ENCODE data around the gene NFXL1.

Gene NFXL1

DNA sequence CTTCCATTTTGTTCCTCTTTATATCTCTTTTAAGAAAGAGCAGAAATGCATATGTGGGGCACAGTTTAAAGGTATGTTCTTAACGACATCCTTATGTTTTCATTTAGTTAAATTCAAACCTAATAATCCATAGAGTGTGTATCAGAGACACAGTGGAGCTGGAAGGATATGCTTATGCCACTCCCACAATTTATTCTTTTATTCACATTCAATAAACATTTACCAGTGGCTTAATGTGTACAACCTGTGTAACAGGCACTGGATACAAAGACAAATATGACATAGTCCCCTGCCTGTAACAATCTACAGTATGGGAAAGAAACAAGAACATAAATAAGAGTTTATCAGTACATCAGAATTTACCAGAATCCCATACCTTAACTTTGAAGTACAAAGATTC, 54.1 kb downstream of the NFXL1 start:
- Histone ChIP-seq H3K9me3 (no peaks in the 10 kb centered on the region), H3K27me3 (no peaks in the 10 kb centered on the region), H3K4me1 (ENCODE audit: control insufficient read depth in 1 of 2, insufficient read depth in 1 of 2, low read depth in 1 of 2, low read length in 1 of 2) (no peaks in the 10 kb centered on the region), H3K27ac (no peak overlapping the region), H3K36me3 (peaks cover 18% of the 10 kb centered on the region), H3K4me3 (ENCODE audit: low read depth in 1 of 2, low read length in 1 of 2) (no peak overlapping the region)
- TF ChIP-seq, protein P1, sequence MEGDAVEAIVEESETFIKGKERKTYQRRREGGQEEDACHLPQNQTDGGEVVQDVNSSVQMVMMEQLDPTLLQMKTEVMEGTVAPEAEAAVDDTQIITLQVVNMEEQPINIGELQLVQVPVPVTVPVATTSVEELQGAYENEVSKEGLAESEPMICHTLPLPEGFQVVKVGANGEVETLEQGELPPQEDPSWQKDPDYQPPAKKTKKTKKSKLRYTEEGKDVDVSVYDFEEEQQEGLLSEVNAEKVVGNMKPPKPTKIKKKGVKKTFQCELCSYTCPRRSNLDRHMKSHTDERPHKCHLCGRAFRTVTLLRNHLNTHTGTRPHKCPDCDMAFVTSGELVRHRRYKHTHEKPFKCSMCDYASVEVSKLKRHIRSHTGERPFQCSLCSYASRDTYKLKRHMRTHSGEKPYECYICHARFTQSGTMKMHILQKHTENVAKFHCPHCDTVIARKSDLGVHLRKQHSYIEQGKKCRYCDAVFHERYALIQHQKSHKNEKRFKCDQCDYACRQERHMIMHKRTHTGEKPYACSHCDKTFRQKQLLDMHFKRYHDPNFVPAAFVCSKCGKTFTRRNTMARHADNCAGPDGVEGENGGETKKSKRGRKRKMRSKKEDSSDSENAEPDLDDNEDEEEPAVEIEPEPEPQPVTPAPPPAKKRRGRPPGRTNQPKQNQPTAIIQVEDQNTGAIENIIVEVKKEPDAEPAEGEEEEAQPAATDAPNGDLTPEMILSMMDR (IDR thresholded peaks at IDR 0.05), result no peak

DNA sequence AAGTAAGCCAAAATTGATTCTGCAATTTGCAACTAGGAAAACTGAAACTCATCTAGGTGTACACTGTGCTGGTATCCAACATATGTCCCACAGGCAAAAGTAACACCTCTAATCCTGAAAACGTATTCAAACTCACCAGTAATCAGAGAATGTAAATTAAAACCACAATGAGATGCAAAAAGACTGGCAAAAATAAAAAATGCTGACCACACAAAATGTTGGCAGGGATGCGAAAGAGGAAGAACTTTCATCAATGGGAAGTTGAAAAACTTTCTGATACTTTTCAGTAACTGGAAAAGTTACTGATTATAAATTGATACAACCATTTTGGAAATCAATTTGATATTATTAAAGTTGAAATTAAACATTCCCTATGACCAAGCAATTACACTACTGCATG, 56.4 kb downstream of the NFXL1 start:
- no peaks in the 10 kb centered on the region for H3K4me1 ChIP-seq (ENCODE audit: control insufficient read depth in 1 of 2, insufficient read depth in 1 of 2, low read depth in 1 of 2, low read length in 1 of 2)
- peaks cover 7% of the 10 kb centered on the region for H3K36me3 ChIP-seq
- no peaks in the 10 kb centered on the region for H3K27me3 ChIP-seq
- H3K27ac ChIP-seq, result no peak overlapping the region
- no peak overlapping the region for H3K4me3 ChIP-seq (ENCODE audit: low read depth in 1 of 2, low read length in 1 of 2)
- H3K9me3 ChIP-seq, result no peaks in the 10 kb centered on the region
- TF ChIP-seq, protein P1 (IDR thresholded peaks at IDR 0.05), result no peak

DNA sequence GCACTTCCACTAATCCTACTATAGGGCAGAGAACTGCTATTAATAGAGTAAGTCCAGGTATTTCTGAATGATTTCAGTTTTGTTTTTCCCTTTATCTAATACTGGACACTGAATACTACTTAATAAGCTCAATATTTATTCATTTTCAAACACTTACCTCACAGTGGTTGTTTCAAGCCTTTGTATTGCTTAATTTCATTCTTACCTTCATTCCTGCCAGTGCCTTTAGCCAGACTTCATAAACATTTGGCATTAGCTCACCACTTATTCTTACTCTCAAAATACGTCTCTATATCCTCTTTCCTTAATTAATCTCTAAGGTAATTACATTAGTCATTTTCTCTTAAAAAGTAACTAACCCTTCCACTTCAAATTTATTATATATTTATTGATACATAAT, 57.7 kb downstream of the NFXL1 start:
- H3K36me3 ChIP-seq, result peaks cover 4% of the 10 kb centered on the region
- no peaks in the 10 kb centered on the region for H3K4me1 ChIP-seq (ENCODE audit: control insufficient read depth in 1 of 2, insufficient read depth in 1 of 2, low read depth in 1 of 2, low read length in 1 of 2)
- TF ChIP-seq, protein P1 (IDR thresholded peaks at IDR 0.05), result no peak
- no peaks in the 10 kb centered on the region for H3K27me3 ChIP-seq
- H3K4me3 ChIP-seq (ENCODE audit: low read depth in 1 of 2, low read length in 1 of 2), result no peak overlapping the region
- H3K9me3 ChIP-seq, result no peaks in the 10 kb centered on the region
- no peak overlapping the region for H3K27ac ChIP-seq

DNA sequence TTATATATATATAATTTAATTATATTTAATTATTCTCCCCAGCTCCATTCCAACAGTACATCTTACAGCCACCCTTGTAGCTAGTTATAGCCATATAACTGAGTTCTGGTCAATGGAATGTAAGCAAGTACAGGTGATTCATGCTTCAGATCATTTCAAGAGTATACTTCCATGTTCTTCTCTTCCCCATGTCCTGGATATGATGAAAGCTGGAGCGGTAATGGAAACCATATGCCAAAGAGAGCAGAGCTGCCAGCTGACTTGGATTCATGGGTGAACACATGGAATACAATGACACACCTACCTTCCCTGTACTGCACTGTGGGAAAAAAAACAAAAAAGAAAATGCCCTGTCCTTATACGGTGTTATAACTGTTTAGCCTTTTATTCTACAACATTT, 59.0 kb downstream of the NFXL1 start:
- H3K36me3 ChIP-seq, result peaks cover 17% of the 10 kb centered on the region
- no peaks in the 10 kb centered on the region for H3K27me3 ChIP-seq
- no peaks in the 10 kb centered on the region for H3K4me1 ChIP-seq (ENCODE audit: control insufficient read depth in 1 of 2, insufficient read depth in 1 of 2, low read depth in 1 of 2, low read length in 1 of 2)
- TF ChIP-seq, protein P1 (IDR thresholded peaks at IDR 0.05), result no peak
- no peaks in the 10 kb centered on the region for H3K9me3 ChIP-seq
- H3K27ac ChIP-seq, result no peak overlapping the region
- no peak overlapping the region for H3K4me3 ChIP-seq (ENCODE audit: low read depth in 1 of 2, low read length in 1 of 2)

DNA sequence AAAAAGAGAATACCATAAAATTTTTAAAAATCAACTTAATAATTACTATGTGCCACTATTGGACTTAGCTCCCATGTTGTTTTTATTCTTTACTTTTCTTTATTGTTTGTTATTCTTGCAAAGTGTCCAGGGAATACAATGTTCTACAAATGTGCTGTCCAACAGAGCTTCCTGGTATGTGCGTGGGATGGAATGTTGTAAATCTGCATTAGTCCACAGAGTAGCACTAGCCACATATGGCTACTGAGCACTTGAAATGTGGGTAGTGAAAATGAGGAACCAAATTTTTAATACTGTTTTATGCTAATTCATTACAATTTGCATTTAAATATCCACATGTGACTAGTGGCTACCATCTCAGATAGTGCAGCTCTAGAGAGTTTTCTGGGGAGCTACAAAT, 62.2 kb downstream of the NFXL1 start:
- Histone ChIP-seq H3K9me3 (no peaks in the 10 kb centered on the region), H3K4me3 (ENCODE audit: low read depth in 1 of 2, low read length in 1 of 2) (no peak overlapping the region), H3K36me3 (peaks cover 30% of the 10 kb centered on the region), H3K27ac (no peak overlapping the region), H3K4me1 (ENCODE audit: control insufficient read depth in 1 of 2, insufficient read depth in 1 of 2, low read depth in 1 of 2, low read length in 1 of 2) (no peaks in the 10 kb centered on the region), H3K27me3 (no peaks in the 10 kb centered on the region)
- TF ChIP-seq, protein P1 (IDR thresholded peaks at IDR 0.05), result no peak

DNA sequence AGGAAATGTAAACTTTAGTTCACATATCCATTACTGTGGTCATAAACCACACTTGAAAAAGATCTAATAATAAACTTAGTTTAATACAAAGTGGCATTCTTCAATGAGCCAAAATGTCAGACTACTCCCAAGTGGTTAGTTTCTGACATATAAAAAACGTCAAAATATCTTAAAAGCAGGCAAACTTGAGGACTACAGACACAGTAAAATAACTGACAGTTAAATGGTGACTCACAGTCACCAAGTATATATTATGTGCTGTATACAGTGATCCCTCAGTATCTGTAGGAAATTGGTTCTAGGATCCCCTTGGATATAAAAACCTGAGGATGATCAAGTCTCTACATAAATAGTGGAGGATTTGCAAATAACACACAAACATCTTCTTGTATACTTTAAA, 64.9 kb downstream of the NFXL1 start:
- Histone ChIP-seq H3K27ac (no peak overlapping the region), H3K27me3 (no peaks in the 10 kb centered on the region), H3K9me3 (no peaks in the 10 kb centered on the region), H3K4me1 (ENCODE audit: control insufficient read depth in 1 of 2, insufficient read depth in 1 of 2, low read depth in 1 of 2, low read length in 1 of 2) (no peaks in the 10 kb centered on the region), H3K4me3 (ENCODE audit: low read depth in 1 of 2, low read length in 1 of 2) (no peak overlapping the region), H3K36me3 (peaks cover 31% of the 10 kb centered on the region)
- TF ChIP-seq, protein P1 (IDR thresholded peaks at IDR 0.05), result no peak
